ENCODE measurements around the gene CUX1.

The CUX1 gene

DNA sequence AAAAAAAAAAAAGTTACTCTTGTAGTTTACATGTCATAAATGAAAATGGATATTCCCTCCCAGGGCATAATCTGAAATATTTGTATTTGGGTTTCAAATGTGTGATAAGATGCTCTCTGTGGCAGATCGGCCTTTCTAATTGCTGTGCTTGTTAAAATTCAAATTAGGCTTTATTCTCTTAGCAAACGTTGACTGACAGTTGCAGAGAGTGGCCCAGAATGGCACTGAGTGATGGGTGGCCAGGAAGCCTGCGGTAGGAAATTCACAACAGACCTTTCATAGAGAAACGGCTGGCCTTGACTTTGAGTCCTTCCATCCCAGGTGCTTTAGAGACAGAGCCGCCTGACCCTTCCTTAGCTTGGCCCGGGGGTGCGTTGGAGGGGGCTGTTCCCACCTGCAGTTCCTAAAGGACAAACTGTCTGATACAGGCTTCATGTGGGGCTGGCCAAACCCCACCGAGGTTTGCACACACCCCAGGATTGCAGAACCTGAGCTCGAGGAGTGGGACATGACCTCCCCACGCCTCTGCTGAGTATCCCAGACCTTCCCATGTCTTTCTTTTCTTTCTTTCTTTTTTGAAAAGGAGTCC lies 152.7 kb downstream of the CUX1 start:
- CTCF ChIA-PET = no interaction called here
- Histone ChIP-seq H3K4me1 (ENCODE audit: control insufficient read depth, insufficient read depth, low read length) (no peaks in the 10 kb centered on the region), H3K27ac (ENCODE audit: extremely low read depth, low read depth, low read length) (no peak overlapping the region), H3K36me3 (ENCODE audit: control insufficient read depth in 2 of 2, insufficient read depth in 1 of 2, low read length in 2 of 2) (no peaks in the 10 kb centered on the region), H3K9me3 (ENCODE audit: control insufficient read depth, insufficient read depth, low read depth, low read length) (no peaks in the 10 kb centered on the region), H3K4me3 (ENCODE audit: low read depth, low read length) (no peak overlapping the region)
- no peak for TF ChIP-seq ZNF202 (tag by site-specific recombination; IDR thresholded peaks at IDR 0.05; ENCODE audit: borderline replicate concordance)
- no peak for TF ChIP-seq ZBTB49 (tag by site-specific recombination; IDR thresholded peaks at IDR 0.05; ENCODE audit: low read depth)
- TF ChIP-seq ZNF362 (tag by site-specific recombination; IDR thresholded peaks at IDR 0.05) = peak; percentile 67; the same call in 1 of the 2 replicates
- TF ChIP-seq GLI4 (tag by site-specific recombination; IDR thresholded peaks at IDR 0.05) = no peak
- TF ChIP-seq HOXC10 (CRISPR knock-in tag; IDR thresholded peaks at IDR 0.05) = no peak
- TF ChIP-seq ZNF555 (tag by site-specific recombination; conservative IDR thresholded peaks at IDR 0.05) = no peak
- TF ChIP-seq ZFP3 (tag by site-specific recombination; IDR thresholded peaks at IDR 0.05; ENCODE audit: low read depth) = no peak
- POLR2A ChIA-PET = no interaction called here

GRCh38 chr7:101970801-101971200 lies 153.4 kb downstream of the CUX1 start:
- ChIA-PET POLR2A (no interaction called here), CTCF (no interaction called here)
- Histone ChIP-seq H3K27ac (ENCODE audit: extremely low read depth, low read depth, low read length) (no peak overlapping the region), H3K36me3 (ENCODE audit: control insufficient read depth in 2 of 2, insufficient read depth in 1 of 2, low read length in 2 of 2) (no peaks in the 10 kb centered on the region), H3K4me3 (ENCODE audit: low read depth, low read length) (no peak overlapping the region), H3K9me3 (ENCODE audit: control insufficient read depth, insufficient read depth, low read depth, low read length) (no peaks in the 10 kb centered on the region), H3K4me1 (ENCODE audit: control insufficient read depth, insufficient read depth, low read length) (peaks cover 5% of the 10 kb centered on the region; the same call in 1 of the 2 replicates)
- TF ChIP-seq ZNF433 (tag by site-specific recombination; IDR thresholded peaks at IDR 0.05; ENCODE audit: low read depth) = no peak
- TF ChIP-seq ZNF664 (tag by site-specific recombination; IDR thresholded peaks at IDR 0.05) = peak; percentile 55; the same call in 1 of the 2 replicates
- no peak for TF ChIP-seq PRDM1 (tag by site-specific recombination; IDR thresholded peaks at IDR 0.05)
- TF ChIP-seq, protein P1, sequence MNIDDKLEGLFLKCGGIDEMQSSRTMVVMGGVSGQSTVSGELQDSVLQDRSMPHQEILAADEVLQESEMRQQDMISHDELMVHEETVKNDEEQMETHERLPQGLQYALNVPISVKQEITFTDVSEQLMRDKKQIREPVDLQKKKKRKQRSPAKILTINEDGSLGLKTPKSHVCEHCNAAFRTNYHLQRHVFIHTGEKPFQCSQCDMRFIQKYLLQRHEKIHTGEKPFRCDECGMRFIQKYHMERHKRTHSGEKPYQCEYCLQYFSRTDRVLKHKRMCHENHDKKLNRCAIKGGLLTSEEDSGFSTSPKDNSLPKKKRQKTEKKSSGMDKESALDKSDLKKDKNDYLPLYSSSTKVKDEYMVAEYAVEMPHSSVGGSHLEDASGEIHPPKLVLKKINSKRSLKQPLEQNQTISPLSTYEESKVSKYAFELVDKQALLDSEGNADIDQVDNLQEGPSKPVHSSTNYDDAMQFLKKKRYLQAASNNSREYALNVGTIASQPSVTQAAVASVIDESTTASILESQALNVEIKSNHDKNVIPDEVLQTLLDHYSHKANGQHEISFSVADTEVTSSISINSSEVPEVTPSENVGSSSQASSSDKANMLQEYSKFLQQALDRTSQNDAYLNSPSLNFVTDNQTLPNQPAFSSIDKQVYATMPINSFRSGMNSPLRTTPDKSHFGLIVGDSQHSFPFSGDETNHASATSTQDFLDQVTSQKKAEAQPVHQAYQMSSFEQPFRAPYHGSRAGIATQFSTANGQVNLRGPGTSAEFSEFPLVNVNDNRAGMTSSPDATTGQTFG (tag by site-specific recombination; IDR thresholded peaks at IDR 0.05; ENCODE audit: borderline replicate concordance) = no peak

GRCh38 chr7:101971457-101971856 lies 154.0 kb downstream of the CUX1 start:
- H3K4me3 ChIP-seq (ENCODE audit: low read depth, low read length) = no peak overlapping the region
- POLR2A ChIA-PET = no interaction called here
- TF ChIP-seq ZEB2 (tag by site-specific recombination; IDR thresholded peaks at IDR 0.05) = no peak
- TF ChIP-seq ZNF138 (tag by site-specific recombination; IDR thresholded peaks at IDR 0.05; ENCODE audit: borderline replicate concordance) = no peak
- TF ChIP-seq KLF7 (tag by site-specific recombination; IDR thresholded peaks at IDR 0.05; ENCODE audit: borderline replicate concordance) = no peak
- no peak for TF ChIP-seq ZNF2 (tag by site-specific recombination; IDR thresholded peaks at IDR 0.05)
- TF ChIP-seq ZNF571 (tag by site-specific recombination; IDR thresholded peaks at IDR 0.05) = no peak
- TF ChIP-seq ZNF600 (tag by site-specific recombination; IDR thresholded peaks at IDR 0.05) = no peak
- CTCF ChIA-PET = no interaction called here
- no peaks in the 10 kb centered on the region for H3K36me3 ChIP-seq (ENCODE audit: control insufficient read depth in 2 of 2, insufficient read depth in 1 of 2, low read length in 2 of 2)
- no peak overlapping the region for H3K27ac ChIP-seq (ENCODE audit: extremely low read depth, low read depth, low read length)
- peaks cover 5% of the 10 kb centered on the region; the same call in 1 of the 2 replicates for H3K4me1 ChIP-seq (ENCODE audit: control insufficient read depth, insufficient read depth, low read length)
- H3K9me3 ChIP-seq (ENCODE audit: control insufficient read depth, insufficient read depth, low read depth, low read length) = no peaks in the 10 kb centered on the region
